ENCODE measurements around the gene USH1C.

USH1C gene

DNA sequence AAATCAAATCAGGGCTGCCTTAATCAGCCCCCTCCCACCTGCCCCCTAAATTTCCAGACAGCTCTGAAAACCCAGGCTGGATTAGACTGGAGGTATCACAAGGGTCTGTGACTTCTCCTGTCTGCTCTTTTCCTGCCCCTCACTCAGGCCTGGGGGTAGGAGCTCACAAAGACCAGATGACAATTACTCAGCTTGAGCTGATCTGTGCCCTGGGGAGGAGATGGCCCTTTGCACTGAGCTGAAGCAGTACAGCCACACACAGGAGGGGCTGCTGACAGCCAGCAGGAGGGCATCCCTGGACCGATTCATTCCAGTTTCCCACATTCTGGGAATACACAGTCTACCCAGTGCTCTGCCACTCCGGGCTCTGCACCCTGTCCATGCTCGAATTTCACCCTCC, 71.7 kb downstream of the USH1C start:
- DNase-seq (ENCODE audit: low read depth, low spot score) = no peak

DNA sequence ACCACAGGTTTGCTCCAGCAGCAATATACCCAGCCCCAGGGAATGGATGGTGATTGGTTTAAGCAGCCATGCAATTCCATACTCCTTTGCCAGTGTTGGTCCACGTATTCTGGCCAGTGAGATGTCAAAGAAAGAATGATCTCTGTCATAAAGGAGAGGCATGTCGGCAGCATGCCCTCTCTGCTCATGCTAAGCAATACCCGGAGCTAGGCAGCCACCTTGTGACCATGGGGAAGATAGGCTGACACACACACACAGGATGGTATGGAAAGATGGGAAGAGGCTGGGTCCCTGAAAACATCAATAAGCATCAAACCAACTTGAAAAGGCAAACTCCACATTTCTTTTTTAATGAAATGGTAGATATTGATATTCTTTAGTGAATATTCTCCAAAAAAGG, 72.7 kb downstream of the USH1C start:
- DNase-seq (ENCODE audit: low read depth, low spot score) = no peak

DNA sequence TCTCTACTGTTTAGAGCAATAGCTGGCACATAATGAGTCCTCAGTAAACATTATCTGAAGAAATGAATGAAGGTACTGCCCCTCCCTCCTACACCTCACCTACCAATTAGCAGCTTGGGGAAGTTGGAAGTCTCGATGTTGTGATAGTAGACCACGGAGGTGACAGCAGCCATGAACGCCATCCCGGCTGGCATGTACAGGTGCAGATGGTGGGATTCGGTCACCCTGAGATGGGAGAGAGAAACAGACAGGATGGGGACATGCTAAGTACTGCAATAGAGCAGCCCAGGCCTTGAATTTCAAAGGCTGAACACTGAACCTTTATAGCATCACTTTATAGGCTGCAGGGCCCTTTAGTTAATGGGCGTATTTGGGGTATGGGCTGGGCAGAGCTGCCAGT, 74.2 kb downstream of the USH1C start:
- no peak for DNase-seq (ENCODE audit: low read depth, low spot score)

DNA sequence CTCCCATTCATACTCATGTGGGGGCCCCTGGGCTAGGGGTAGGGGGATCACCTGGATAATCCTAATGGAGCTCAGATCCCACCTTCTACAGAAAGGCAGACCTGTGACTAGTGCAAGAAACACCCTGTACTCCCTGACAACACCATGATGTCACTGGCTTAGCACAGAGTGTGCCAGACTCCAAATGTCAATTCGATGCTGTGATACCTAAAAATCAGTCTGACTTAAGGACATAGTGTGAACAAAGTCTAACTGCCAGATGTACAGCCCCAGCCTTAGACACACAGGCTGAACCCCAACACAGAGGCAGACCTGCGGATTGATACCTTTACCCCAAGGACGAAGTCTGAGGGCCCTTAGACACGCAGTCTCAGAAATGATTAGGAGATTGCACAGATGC, 76.1 kb downstream of the USH1C start:
- no peak for DNase-seq (ENCODE audit: low read depth, low spot score)

DNA sequence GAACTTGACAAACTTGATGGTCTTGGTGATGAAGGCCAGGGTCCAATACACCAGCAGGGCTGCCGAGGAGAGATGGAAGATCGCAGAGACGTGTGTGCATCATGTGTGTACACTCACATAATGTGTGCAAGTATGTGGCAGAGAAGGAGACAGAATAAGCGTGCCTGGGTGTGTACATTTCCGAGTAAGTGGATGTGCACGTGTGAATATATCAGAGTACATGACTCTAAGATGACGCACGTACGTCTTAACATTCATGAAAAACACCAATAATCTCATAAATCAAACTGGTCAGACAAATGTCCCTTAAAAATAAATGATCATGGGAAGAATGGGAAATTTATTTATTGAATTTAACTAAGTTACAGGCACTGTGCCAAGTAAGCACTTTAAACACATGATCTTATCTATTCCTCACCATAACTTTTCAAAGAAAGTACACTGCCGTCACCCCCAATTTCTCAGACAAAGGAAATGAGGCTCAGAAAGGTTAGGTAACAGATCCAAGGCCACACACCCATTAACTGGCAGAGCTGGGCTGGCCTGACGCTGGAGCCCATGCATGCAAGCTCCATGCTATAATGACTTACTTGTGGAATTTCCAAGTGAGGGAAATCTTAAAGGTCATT, 80.6 kb downstream of the USH1C start:
- DNase-seq (ENCODE audit: low read depth, low spot score) = no peak

DNA sequence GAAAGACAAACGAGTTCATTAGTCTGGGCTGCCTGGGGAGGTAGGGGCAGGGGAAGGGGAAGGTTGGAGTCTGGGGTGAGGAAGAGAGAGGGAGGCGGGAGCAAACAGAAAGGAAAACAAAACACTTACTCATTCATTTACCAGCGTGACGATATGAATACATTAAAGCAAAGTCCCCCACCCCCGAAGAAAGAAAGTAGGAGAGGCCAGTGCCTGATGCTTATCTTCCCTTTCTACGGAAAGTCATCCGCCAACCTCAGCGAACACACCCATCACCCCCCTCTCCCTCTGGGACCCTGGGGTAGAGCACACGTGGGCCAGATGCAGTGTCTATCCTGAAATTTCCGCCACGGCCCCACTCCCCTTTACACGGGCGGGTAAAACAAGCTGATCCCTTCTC, 81.3 kb downstream of the USH1C start:
- no peak for DNase-seq (ENCODE audit: low read depth, low spot score)

DNA sequence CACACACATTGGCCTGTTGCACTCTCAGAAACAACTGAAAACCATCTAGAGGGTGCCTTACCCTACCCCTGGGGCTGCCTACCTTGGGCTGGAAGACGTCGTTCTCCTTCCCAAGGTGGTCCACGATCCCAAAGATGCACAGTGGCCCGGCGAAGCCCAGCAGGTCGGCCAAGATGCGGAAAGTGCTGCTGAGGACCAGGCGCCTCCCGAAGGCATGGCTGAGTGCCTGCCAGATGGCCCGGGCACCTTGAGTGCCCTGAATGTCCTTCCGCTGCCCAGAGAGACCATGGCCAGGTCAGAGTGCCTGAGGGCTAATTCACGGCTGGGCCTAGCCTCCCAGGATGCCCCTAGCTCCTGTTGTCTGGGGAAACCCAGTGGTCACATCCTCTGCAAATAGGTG, 83.8 kb downstream of the USH1C start:
- no peak for DNase-seq (ENCODE audit: low read depth, low spot score)

DNA sequence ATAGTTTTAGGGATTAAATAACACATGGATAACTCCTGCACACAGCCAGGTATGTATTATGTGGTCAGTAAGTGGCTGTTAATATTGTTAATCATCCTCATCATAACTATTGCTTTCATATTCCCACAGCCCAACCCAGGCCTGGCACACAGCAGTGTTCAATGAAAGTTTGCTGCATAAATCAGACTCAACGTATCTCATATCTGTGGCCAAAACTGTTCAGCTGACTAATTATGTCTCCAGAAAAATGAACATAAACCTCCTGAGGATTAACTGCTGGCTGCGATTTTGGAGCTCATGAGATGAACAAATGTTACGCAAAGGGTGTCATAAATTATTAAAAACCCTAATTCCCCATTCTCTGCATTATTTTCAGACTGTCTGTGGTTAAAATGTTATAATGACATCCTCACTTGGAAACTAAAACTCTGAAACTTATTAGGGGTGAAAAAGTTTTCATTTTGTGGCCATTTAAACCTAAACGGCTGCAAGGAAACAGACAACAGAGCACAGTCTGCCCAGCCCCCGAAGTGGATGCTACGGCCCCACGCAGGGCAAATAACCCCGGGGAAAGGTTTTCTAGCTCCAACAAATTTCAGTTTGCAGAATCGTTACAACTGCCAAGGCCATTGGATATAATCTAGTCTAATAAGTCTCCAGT, 84.8 kb downstream of the USH1C start:
- no peak for DNase-seq (ENCODE audit: low read depth, low spot score)

DNA sequence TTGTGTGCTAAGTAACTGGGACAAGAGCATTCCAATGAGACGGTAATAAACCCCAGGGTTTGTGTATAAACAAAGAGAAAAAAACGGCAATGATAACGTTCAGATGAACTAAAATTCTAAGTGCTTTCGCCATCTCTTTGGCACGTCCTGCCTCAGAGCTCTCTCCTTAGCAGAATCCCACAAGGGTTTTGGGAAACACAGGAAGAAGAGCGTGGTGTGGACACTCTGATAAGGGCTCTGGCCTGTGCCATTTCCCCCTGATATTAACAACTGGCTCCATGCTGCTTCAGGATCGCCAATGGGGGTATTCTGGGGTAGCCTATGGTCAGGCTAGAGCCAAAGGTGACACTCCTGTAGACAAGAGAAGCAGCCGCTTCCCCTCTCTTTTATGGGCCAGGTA, 85.9 kb downstream of the USH1C start:
- DNase-seq (ENCODE audit: low read depth, low spot score) = no peak

DNA sequence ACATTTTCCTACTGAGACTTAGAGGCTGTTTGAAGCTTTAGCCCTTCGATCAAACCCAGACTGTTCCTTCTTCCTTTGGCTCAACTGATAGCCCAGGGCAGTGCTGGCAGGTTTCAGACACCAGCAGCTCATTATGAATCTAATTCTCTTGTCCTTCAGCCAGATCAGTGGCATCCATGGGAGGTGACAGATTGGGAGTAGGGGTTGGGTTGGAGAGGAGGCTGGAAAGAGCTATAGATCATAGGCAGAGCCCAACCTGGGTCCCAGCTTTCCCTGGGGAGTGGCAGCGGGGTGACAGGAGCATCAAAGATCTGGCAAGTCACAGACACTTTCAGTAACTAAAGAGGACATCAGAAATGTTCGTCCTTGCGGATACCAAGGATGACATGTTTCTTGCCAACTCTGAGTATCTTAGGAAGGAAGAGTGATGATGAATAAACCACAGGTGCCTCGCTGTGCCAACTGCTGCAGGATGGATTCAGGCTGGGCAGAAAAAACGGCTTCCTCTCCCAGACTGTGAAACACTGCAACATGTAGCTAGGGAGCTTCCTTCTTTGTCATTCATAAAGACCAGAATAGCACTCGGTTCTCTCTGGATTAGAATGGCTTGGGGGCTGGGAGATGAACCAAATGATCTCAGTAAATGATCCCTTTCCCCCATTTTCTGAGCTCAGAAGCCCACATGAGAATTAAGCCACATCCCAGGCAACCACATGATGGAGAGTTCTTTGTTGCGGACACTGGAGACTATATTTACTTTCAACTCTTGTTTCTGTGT, 86.6 kb downstream of the USH1C start:
- no peak for DNase-seq (ENCODE audit: low read depth, low spot score)

DNA sequence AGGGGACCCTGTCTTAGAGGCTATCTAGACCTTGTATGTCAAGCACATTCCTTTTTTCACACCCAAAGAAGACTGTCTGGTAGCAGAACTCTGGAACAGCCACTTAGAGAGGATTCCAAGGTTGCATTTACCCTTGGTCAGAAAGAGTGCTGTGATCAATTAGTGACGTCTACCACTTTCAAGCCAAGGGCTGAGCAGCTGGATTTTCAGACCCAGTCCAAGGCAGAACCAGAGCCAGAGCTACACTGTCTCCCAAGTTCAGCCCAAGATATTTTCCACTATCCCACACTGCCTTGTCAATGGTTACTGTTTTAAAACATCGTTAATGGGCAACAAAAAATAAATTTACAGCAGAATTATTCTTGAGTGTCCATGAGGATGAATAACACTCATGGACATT, 91.5 kb downstream of the USH1C start:
- DNase-seq (ENCODE audit: low read depth, low spot score) = no peak

DNA sequence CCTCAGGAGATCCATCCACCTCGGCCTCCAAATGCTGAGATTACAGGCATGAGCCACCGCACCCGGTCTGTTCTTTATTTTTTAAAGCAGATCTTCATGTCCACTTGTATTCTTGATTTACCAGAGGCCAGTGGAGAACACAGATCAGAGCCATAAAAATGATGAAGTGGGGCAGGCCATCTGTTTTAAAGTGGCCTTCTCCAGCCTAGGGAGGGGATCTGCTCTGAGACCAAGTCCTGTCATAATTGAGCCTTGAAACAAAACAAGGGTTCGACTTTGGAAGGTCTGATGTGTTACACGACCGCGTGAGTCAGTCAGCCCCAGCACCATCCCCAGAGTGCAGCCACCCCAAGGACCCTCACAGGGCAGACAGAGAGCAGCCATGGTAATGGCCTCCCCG, 95.1 kb downstream of the USH1C start:
- DNase-seq (ENCODE audit: low read depth, low spot score) = no peak

DNA sequence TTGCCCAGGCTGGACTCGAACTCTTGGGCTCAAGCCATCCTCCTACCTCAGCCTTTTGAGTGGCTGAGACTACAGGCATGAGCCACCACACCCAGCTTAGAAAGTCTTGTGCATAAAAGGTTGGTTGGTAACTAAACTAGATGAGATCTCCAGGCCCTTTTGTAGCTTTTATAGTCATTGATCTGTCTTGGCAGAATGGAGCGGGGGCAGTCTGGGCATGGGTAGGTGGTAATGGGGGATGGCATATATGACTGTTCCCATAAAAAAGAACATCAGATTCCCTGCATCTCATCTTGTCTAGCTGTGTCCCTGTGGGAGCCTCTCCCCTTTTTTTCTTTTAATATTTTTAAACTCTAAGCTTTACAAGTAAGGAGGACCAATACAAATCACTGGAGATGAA, 97.7 kb downstream of the USH1C start:
- DNase-seq (ENCODE audit: low read depth, low spot score) = no peak

DNA sequence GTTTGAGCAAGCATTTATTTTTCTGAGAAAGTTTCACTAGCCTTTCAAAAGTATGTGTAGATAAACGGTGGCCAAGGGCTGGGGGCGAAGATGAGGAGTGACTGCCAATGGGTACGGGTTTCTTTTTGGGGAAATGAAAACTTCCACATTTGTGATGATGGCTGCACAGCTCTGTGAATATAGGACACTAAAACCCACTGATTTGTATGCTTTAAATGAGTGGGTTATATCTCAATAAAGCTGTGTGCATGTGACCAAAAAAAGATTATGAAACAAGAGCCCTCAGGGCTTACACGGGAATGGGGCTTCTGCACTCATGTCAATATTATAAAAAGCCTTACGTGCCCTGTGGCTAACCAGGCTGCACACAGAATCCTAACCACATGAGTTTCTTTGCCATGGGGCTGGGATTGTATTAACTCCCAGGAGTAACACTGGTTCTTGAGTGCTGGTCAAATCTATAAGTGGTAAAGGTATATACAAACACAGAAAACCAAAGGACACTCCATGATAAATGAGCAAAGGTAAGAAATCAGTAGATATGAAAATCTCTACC, 98.9 kb downstream of the USH1C start:
- DNase-seq (ENCODE audit: low read depth, low spot score) = no peak

DNA sequence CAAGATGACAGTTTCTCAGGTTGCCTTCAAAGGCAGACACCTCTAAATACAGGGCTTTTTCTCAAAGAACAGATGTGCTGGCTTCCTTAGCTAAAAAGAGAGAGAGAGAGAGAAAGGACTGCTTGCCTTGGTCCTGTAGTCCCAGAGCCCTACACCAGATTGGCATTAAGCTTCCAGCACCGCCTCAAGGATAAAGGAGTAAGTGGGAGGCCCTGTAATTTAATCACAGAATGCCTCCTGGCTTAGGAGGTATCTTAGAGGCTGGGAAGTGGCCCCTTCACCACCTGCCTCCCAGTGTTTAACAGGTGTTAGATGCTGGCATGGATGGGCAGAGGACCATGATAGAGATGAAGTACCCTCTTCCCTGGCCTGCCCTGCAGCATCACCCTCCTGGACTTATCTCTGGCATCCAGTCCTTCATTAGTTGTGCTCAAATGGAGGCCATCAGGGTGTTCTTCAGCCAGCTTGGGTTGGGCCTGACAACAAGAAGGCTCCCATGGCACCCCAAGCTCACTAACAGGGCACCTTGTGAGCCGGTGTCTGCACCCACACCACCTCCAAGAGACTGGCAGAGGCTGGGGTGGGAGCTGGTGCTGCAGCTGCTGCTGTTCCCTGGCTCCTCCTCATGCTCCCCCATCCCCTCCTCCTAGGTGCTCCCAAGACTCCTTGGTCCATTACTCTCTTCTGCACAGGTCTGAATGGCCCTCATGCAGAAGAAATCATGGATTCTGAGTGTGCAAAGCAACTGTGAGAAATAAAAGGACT, 100.1 kb downstream of the USH1C start:
- no peak for DNase-seq (ENCODE audit: low read depth, low spot score)

All from iPS DF 19.7 (cell line).